ENCODE measurements around the gene ACOX1.
A peak's percentile ranks its signal among the peaks of the same experiment; 100 is the strongest.

ACOX1 gene

GRCh38 chr17:75898065-75898464 is 80.9 kb downstream of the ACOX1 start:
- Histone ChIP-seq H2AFZ (ENCODE audit: low read depth, low read length) (no peak overlapping the region), H3K79me2 (ENCODE audit: insufficient read depth, low read length) (peaks cover 39% of the 10 kb centered on the region), H3K36me3 (ENCODE audit: insufficient read depth, low read length) (peaks cover 59% of the 10 kb centered on the region), H3K9ac (ENCODE audit: low read depth, low read length) (no peak overlapping the region), H3K4me3 (ENCODE audit: low read depth in 1 of 2, low read length in 2 of 2) (no peak overlapping the region), H3K27me3 (ENCODE audit: insufficient read depth, low read length, poor library complexity) (no peaks in the 10 kb centered on the region), H4K20me1 (ENCODE audit: insufficient read depth, low read length) (peaks cover 22% of the 10 kb centered on the region), H3K4me1 (ENCODE audit: insufficient read depth, low read length) (peaks cover 35% of the 10 kb centered on the region), H3K9me3 (ENCODE audit: insufficient read depth, low read length, severe bottlenecking) (no peaks in the 10 kb centered on the region), H3K27ac (ENCODE audit: low read length) (no peak overlapping the region), H3K4me2 (ENCODE audit: insufficient read depth, low read length) (no peak overlapping the region)
- no peak for TF ChIP-seq CTCF (IDR thresholded peaks at IDR 0.05; ENCODE audit: borderline replicate concordance, extremely low read depth, low read length, poor library complexity, severe bottlenecking)
- TF ChIP-seq EZH2 (IDR thresholded peaks at IDR 0.05; ENCODE audit: borderline replicate concordance, low read depth, low read length, severe bottlenecking) = no peak
- DNase-seq = no peak
- no peak for ATAC-seq (ENCODE audit: insufficient read depth, low read depth)

GRCh38 chr17:75897160-75898019 is 81.6 kb downstream of the ACOX1 start:
- H3K27ac ChIP-seq (ENCODE audit: low read length) = peak overlapping the region; percentile 88
- H3K27me3 ChIP-seq (ENCODE audit: insufficient read depth, low read length, poor library complexity) = no peaks in the 10 kb centered on the region
- peaks cover 60% of the 10 kb centered on the region for H3K36me3 ChIP-seq (ENCODE audit: insufficient read depth, low read length)
- H3K79me2 ChIP-seq (ENCODE audit: insufficient read depth, low read length) = peaks cover 37% of the 10 kb centered on the region
- H2AFZ ChIP-seq (ENCODE audit: low read depth, low read length) = peak overlapping the region; percentile 78
- peak overlapping the region; percentile 69 for H3K9ac ChIP-seq (ENCODE audit: low read depth, low read length)
- ATAC-seq (ENCODE audit: insufficient read depth, low read depth) (no peak), DNase-seq (no peak)
- peak overlapping the region in 1 of 2 experiments; percentile 73; a peak in 2 of 4 replicates for H3K4me3 ChIP-seq (ENCODE audit: low read depth in 1 of 2, low read length in 2 of 2)
- H4K20me1 ChIP-seq (ENCODE audit: insufficient read depth, low read length) = peaks cover 25% of the 10 kb centered on the region
- peaks cover 32% of the 10 kb centered on the region for H3K4me1 ChIP-seq (ENCODE audit: insufficient read depth, low read length)
- peak overlapping the region; percentile 97 for H3K4me2 ChIP-seq (ENCODE audit: insufficient read depth, low read length)
- no peaks in the 10 kb centered on the region for H3K9me3 ChIP-seq (ENCODE audit: insufficient read depth, low read length, severe bottlenecking)
- TF ChIP-seq CTCF (IDR thresholded peaks at IDR 0.05; ENCODE audit: borderline replicate concordance, extremely low read depth, low read length, poor library complexity, severe bottlenecking) (no peak), EZH2 (IDR thresholded peaks at IDR 0.05; ENCODE audit: borderline replicate concordance, low read depth, low read length, severe bottlenecking) (no peak)

GRCh38 chr17:75896415-75897159 is 82.4 kb downstream of the ACOX1 start, which contains the start of gene TRIM65:
TRIM65 (minus strand) TSS chr17:75896951; CDS start chr17:75896937, 14 bp downstream.
- H3K9me3 ChIP-seq (ENCODE audit: insufficient read depth, low read length, severe bottlenecking) = no peaks in the 10 kb centered on the region
- peaks cover 37% of the 10 kb centered on the region for H3K79me2 ChIP-seq (ENCODE audit: insufficient read depth, low read length)
- peaks cover 25% of the 10 kb centered on the region for H4K20me1 ChIP-seq (ENCODE audit: insufficient read depth, low read length)
- peaks cover 32% of the 10 kb centered on the region for H3K4me1 ChIP-seq (ENCODE audit: insufficient read depth, low read length)
- H3K27ac ChIP-seq (ENCODE audit: low read length) = peak within 1 kb of the TSS; percentile 88
- H3K4me3 ChIP-seq (ENCODE audit: low read depth in 1 of 2, low read length in 2 of 2) = peak within 1 kb of the TSS; percentile 34 to 73; a peak in 3 of 4 replicates
- peak within 1 kb of the TSS; percentile 97 for H3K4me2 ChIP-seq (ENCODE audit: insufficient read depth, low read length)
- peak within 1 kb of the TSS; percentile 78 for H2AFZ ChIP-seq (ENCODE audit: low read depth, low read length)
- H3K36me3 ChIP-seq (ENCODE audit: insufficient read depth, low read length) = peaks cover 60% of the 10 kb centered on the region
- DNase-seq (peak; percentile 85), ATAC-seq (ENCODE audit: insufficient read depth, low read depth) (peak; percentile 77)
- TF ChIP-seq EZH2 (IDR thresholded peaks at IDR 0.05; ENCODE audit: borderline replicate concordance, low read depth, low read length, severe bottlenecking) (no peak), CTCF (IDR thresholded peaks at IDR 0.05; ENCODE audit: borderline replicate concordance, extremely low read depth, low read length, poor library complexity, severe bottlenecking) (peak; percentile 55)
- peak within 1 kb of the TSS; percentile 69 for H3K9ac ChIP-seq (ENCODE audit: low read depth, low read length)
- H3K27me3 ChIP-seq (ENCODE audit: insufficient read depth, low read length, poor library complexity) = no peaks in the 10 kb centered on the region
